ENCODE measurements around the gene PON2. TPM values are rescaled to one million over a fixed set of nuclear protein-coding genes. Genes with fewer than 3 reads are reported as not detected.

Gene PON2
- total and polyA plus RNA-seq, 2 of the 13 experiments (the other 11 are each of a cell fraction or from before 2014, with no cell fraction given), result 202 to 217 TPM

DNA sequence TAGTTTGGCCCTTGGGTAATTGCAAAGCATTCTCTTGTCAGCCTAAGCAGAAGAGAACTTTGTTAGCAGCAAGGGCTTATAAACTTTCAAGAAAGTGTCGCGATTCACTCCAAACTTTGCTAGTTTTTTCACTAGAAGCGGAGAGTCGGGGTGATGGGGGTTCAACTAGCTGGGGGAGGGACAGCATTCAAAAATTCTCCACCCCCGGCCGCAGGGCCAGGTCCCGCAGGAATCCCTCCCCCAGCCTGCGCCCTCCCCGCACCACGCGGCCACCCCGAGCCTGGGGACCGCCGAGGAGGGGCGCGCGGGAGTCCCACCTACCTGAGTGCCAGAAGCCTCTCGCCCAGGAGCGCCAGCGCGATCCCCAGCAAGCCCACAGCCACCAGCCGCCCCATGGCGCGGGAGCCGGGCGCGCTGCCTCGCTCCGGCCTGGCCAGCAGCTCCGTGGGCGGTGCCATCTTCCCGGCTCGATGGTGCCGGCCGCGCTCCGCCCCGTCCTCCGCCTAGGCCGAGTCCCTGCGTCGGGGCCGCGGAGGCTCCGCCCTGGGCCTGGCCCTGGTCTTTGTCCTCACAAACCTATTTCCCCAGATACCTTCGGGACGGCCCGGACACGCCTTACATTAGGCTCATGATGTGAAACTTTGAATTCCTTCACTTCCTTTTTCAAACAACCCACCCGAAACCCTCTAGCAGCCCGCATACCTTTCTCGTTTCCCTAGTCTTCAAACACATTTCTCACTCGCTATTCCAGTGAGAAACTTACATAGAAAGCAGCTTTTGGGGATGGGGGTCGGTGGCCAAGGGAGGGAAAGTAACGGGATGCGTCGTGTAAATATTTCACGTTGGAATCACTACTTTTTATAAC is at the start of gene PON2 (continued):
- no peak for TF ChIP-seq CC2D1A (CRISPR knock-in tag; IDR thresholded peaks at IDR 0.05)
- TF ChIP-seq NCOA1 (CRISPR knock-in tag; IDR thresholded peaks at IDR 0.05), result peak; percentile 58; the same call in 1 of the 2 replicates
- TF ChIP-seq, protein P1, sequence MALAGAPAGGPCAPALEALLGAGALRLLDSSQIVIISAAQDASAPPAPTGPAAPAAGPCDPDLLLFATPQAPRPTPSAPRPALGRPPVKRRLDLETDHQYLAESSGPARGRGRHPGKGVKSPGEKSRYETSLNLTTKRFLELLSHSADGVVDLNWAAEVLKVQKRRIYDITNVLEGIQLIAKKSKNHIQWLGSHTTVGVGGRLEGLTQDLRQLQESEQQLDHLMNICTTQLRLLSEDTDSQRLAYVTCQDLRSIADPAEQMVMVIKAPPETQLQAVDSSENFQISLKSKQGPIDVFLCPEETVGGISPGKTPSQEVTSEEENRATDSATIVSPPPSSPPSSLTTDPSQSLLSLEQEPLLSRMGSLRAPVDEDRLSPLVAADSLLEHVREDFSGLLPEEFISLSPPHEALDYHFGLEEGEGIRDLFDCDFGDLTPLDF (CRISPR knock-in tag; IDR thresholded peaks at IDR 0.05), result peak; percentile 59
- TF ChIP-seq, protein P2, sequence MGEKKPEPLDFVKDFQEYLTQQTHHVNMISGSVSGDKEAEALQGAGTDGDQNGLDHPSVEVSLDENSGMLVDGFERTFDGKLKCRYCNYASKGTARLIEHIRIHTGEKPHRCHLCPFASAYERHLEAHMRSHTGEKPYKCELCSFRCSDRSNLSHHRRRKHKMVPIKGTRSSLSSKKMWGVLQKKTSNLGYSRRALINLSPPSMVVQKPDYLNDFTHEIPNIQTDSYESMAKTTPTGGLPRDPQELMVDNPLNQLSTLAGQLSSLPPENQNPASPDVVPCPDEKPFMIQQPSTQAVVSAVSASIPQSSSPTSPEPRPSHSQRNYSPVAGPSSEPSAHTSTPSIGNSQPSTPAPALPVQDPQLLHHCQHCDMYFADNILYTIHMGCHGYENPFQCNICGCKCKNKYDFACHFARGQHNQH (CRISPR knock-in tag; IDR thresholded peaks at IDR 0.05), result peak; percentile 66
- peak; percentile 72 for TF ChIP-seq EED (CRISPR knock-in tag; IDR thresholded peaks at IDR 0.05)
- TF ChIP-seq, protein P3, sequence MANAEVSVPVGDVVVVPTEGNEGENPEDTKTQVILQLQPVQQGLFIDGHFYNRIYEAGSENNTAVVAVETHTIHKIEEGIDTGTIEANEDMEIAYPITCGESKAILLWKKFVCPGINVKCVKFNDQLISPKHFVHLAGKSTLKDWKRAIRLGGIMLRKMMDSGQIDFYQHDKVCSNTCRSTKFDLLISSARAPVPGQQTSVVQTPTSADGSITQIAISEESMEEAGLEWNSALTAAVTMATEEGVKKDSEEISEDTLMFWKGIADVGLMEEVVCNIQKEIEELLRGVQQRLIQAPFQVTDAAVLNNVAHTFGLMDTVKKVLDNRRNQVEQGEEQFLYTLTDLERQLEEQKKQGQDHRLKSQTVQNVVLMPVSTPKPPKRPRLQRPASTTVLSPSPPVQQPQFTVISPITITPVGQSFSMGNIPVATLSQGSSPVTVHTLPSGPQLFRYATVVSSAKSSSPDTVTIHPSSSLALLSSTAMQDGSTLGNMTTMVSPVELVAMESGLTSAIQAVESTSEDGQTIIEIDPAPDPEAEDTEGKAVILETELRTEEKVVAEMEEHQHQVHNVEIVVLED (CRISPR knock-in tag; IDR thresholded peaks at IDR 0.05; ENCODE audit: borderline replicate concordance), result peak; percentile 58; the same call in 1 of the 2 replicates
- TF ChIP-seq MIER2 (CRISPR knock-in tag; IDR thresholded peaks at IDR 0.05), result no peak
- no peak for TF ChIP-seq RFX1 (IDR thresholded peaks at IDR 0.05)
- TF ChIP-seq ZNF788 (CRISPR knock-in tag; IDR thresholded peaks at IDR 0.05; ENCODE audit: borderline replicate concordance), result peak; percentile 77; the same call in 1 of the 2 replicates
- no peak for TF ChIP-seq MTF1 (CRISPR knock-in tag; IDR thresholded peaks at IDR 0.05)
- no peak for TF ChIP-seq ZNF746 (CRISPR knock-in tag; IDR thresholded peaks at IDR 0.05)
- TF ChIP-seq FOXJ3 (CRISPR knock-in tag; IDR thresholded peaks at IDR 0.05; ENCODE audit: borderline replicate concordance), result no peak
- no peak for TF ChIP-seq NFYB (CRISPR knock-in tag; IDR thresholded peaks at IDR 0.05)
- TF ChIP-seq TARDBP (CRISPR knock-in tag; IDR thresholded peaks at IDR 0.05), result peak; percentile 28; the same call in 1 of the 2 replicates
- TF ChIP-seq ZNF598 (CRISPR knock-in tag; IDR thresholded peaks at IDR 0.05; ENCODE audit: borderline replicate concordance), result peak; percentile 35; the same call in 1 of the 2 replicates
- TF ChIP-seq NR2F2 (IDR thresholded peaks at IDR 0.05; ENCODE audit: borderline replicate concordance, low read depth), result no peak; the same call in 1 of the 2 replicates
- no peak for TF ChIP-seq ZNF12 (CRISPR knock-in tag; IDR thresholded peaks at IDR 0.05)
- TF ChIP-seq IRF9 (CRISPR knock-in tag; IDR thresholded peaks at IDR 0.05; ENCODE audit: borderline replicate concordance), result peak; percentile 87; the same call in 1 of the 2 replicates
- TF ChIP-seq SAP130 (CRISPR knock-in tag; IDR thresholded peaks at IDR 0.05; ENCODE audit: low read depth), result peak; percentile 79
- no peak for TF ChIP-seq TRIM22 (IDR thresholded peaks at IDR 0.05)
- peak; percentile 20; the same call in 1 of the 2 replicates for TF ChIP-seq RXRA (CRISPR knock-in tag; IDR thresholded peaks at IDR 0.05)
- TF ChIP-seq ZNF7 (CRISPR knock-in tag; IDR thresholded peaks at IDR 0.05), result no peak
- TF ChIP-seq NBN (conservative IDR thresholded peaks at IDR 0.05), result no peak
- peak; percentile 88 for TF ChIP-seq ZNF891 (CRISPR knock-in tag; IDR thresholded peaks at IDR 0.05)
- TF ChIP-seq, protein P4, sequence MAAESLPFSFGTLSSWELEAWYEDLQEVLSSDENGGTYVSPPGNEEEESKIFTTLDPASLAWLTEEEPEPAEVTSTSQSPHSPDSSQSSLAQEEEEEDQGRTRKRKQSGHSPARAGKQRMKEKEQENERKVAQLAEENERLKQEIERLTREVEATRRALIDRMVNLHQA (CRISPR knock-in tag; IDR thresholded peaks at IDR 0.05), result no peak

All from HepG2 (cell line).